ENCODE data around the gene MAGEA10. TPM values are rescaled to one million over a fixed set of nuclear protein-coding genes. Genes with fewer than 3 reads are reported as not detected.

Gene MAGEA10
- total and polyA plus RNA-seq, 2 of the 8 experiments (the other 6 are each of a cell fraction or from before 2014, with no cell fraction given), result not detected

GRCh38 chrX:152165033-152165743, 26.8 kb upstream of the MAGEA10 start (continued):
- TF ChIP-seq EP300 (IDR thresholded peaks at IDR 0.05; ENCODE audit: borderline replicate concordance in 1 of 2, low read depth in 2 of 2, low read length in 2 of 2) (no peak), HDAC6 (IDR thresholded peaks at IDR 0.05; ENCODE audit: low read depth, low read length) (no peak)

Data from H1 (cell line).